B cell (primary cell): ENCODE data around the gene GMPS. TPM values are rescaled to one million over a fixed set of nuclear protein-coding genes. Genes with fewer than 3 reads are reported as not detected.

Experiments
- ATAC-seq: fragments of 200-7000 bp; cut with Tn5 transposase; one replicate; pipeline ENCODE4 v1.10.0; 2021; ENCODE audit warnings: low read depth, mild to moderate bottlenecking, moderate number of reproducible peaks, moderate library complexity
- CTCF ChIA-PET: fragments of 350-600 bp; sonication (Branson Sonifier 250); formaldehyde crosslinking; loops from one replicate; lab custom pipeline; 2021; ENCODE audit warnings: antibody characterized with exemption, inconsistent platforms; lab: Charles Lee
- POLR2A ChIA-PET: fragments of 350-600 bp; sonication (Branson Sonifier 250); formaldehyde crosslinking; loops from one replicate; lab custom pipeline; 2021; ENCODE audit warnings: antibody characterized with exemption; lab: Charles Lee
- DNase-seq: peaks from one replicate; pipeline ENCODE4 v3.0.0; 2013
- H2AFZ ChIP-seq: 2 replicates; pipeline ENCODE4 v1.6.1; 2012; ENCODE audit warnings: mild to moderate bottlenecking, low read depth, low read length; ENCODE audit not compliant: insufficient read depth, poor library complexity, severe bottlenecking
- H3K27ac ChIP-seq, 2 donors: 1 replicate in 1 of 2; 2 replicates in 1 of 2; pipeline ENCODE4 v1.5.1; 2012 to 2013; ENCODE audit warnings: low read length in 2 of 2, mild to moderate bottlenecking in 2 of 2, moderate library complexity in 1 of 2
- H3K27me3 ChIP-seq, 4 experiments: fragments of 200-600 bp in 1 of 4; sonication (generic) in 1 of 4; replicated peaks in 1 of 4; 1 replicate in 2 of 4; 2 replicates in 2 of 4; pipeline versions ENCODE4 v1.6.1 to v1.7.0; 2013 to 2016; ENCODE audit warnings: low read length in 3 of 4, mild to moderate bottlenecking in 2 of 4, mixed read lengths in 1 of 4, moderate library complexity in 1 of 4; ENCODE audit not compliant: insufficient read depth in 4 of 4, control insufficient read depth in 3 of 4; ENCODE audit errors: control extremely low read depth in 1 of 4
- H3K36me3 ChIP-seq, 2 experiments: replicated peaks in 1 of 2; 1 replicate in 1 of 2; 2 replicates in 1 of 2; pipeline versions ENCODE4 v1.6.1 to v1.7.1; 2013; ENCODE audit warnings: low read length in 1 of 2; ENCODE audit not compliant: insufficient read depth in 2 of 2, control insufficient read depth in 1 of 2; ENCODE audit errors: control extremely low read depth in 1 of 2, extremely low read depth in 1 of 2
- H3K4me1 ChIP-seq, 2 donors: fragments of 200-600 bp in 1 of 2; sonication (generic) in 1 of 2; 1 replicate in 1 of 2; 2 replicates in 1 of 2; pipeline versions ENCODE4 v1.5.1 to v1.6.1; 2013 to 2017; ENCODE audit warnings: low read length in 2 of 2; ENCODE audit not compliant: control insufficient read depth in 2 of 2, insufficient read depth in 2 of 2
- H3K4me2 ChIP-seq: replicated peaks from 2 replicates; pipeline ENCODE3; 2012; ENCODE audit warnings: mild to moderate bottlenecking, low read depth, low read length; ENCODE audit not compliant: poor library complexity, severe bottlenecking
- H3K4me3 ChIP-seq, 5 experiments: fragments of 200-600 bp in 1 of 5; sonication (generic) in 1 of 5; 1 replicate in 3 of 5; 2 replicates in 2 of 5; pipeline versions ENCODE4 v1.5.1 to v1.7.0; 2011 to 2016; ENCODE audit warnings: low read length in 4 of 5, mild to moderate bottlenecking in 4 of 5, low read depth in 2 of 5, control low read depth in 1 of 5, moderate library complexity in 1 of 5; ENCODE audit not compliant: insufficient read depth in 1 of 5; ENCODE audit errors: control extremely low read depth in 1 of 5, extremely low read depth in 1 of 5
- H3K79me2 ChIP-seq: fragments of 200-600 bp; sonication (generic); one replicate; pipeline ENCODE4 v1.6.0; 2016; ENCODE audit warnings: low read length; ENCODE audit not compliant: control insufficient read depth, insufficient read depth
- H3K9ac ChIP-seq: fragments of 200-600 bp; sonication (generic); 2 replicates; pipeline ENCODE4 v1.6.1; 2017; ENCODE audit warnings: mild to moderate bottlenecking, low read length, moderate library complexity
- H3K9me3 ChIP-seq, 3 donors: one replicate each; pipeline versions ENCODE4 v1.6.1 to v1.7.1; 2013; ENCODE audit warnings: low read length in 2 of 3; ENCODE audit not compliant: control insufficient read depth in 2 of 3, insufficient read depth in 1 of 3; ENCODE audit errors: control extremely low read depth in 1 of 3
- H4K20me1 ChIP-seq: 2 replicates; pipeline ENCODE4 v1.6.0; 2012; ENCODE audit warnings: mild to moderate bottlenecking, low read length; ENCODE audit not compliant: insufficient read depth, control insufficient read depth, poor library complexity, severe bottlenecking
- H3K27ac Mint-ChIP-seq: one replicate; pipeline ENCODE4 v1.8.0; 2021; ENCODE audit warnings: mixed read lengths
- H3K27me3 Mint-ChIP-seq: one replicate; pipeline ENCODE4 v1.8.0; 2021; ENCODE audit warnings: mixed read lengths
- H3K4me1 Mint-ChIP-seq: one replicate; pipeline ENCODE4 v1.8.0; 2021; ENCODE audit warnings: mixed read lengths
- H3K4me3 Mint-ChIP-seq: one replicate; pipeline ENCODE4 v1.8.0; 2021; ENCODE audit warnings: mixed read lengths
- H3K9me3 Mint-ChIP-seq: one replicate; pipeline ENCODE4 v1.8.0; 2022; ENCODE audit warnings: mixed read lengths; ENCODE audit not compliant: insufficient read depth
- CTCF ChIP-seq: fragments of 200-600 bp; IDR thresholded peaks from one replicate; pipeline ENCODE4 v1.8.0; 2022; ENCODE audit warnings: antibody characterized with exemption, mild to moderate bottlenecking
- EZH2 ChIP-seq: IDR thresholded peaks from 2 replicates; pipeline ENCODE4 v1.6.1; 2012; ENCODE audit warnings: borderline replicate concordance, low read depth, mild to moderate bottlenecking, moderate library complexity, low read length; ENCODE audit not compliant: insufficient read depth, poor library complexity, severe bottlenecking
- WGBS: methylation state at CpG from one replicate; pipeline ENCODE4 v1.1.5; 2013; ENCODE audit warnings: missing lambda C conversion rate; ENCODE audit not compliant: insufficient coverage; 5-methylcytosine and 5-hydroxymethylcytosine counted together
- intact Hi-C: fragments of 100-400 bp; cut with micrococcal nuclease; formaldehyde crosslinking; loops from one replicate; pipeline ENCODE4 v1.10.0; 2022
- polyA plus RNA-seq: library from polyadenylated mRNA; depleted of rRNA; stranded (reverse); fragments of >200 nt; gene quantifications from 2 replicates; pipeline ENCODE4 v1.2.3, GENCODE V29; 2012
- total RNA-seq, 2 donors: library from RNA; stranded (reverse); fragments of 120-200 nt in 1 of 2; gene quantifications; 1 replicate in 1 of 2; 2 replicates in 1 of 2; pipeline versions ENCODE4 v1.2.3 to v1.2.4, GENCODE V29; 2013 to 2022

GMPS gene
- total and polyA plus RNA-seq, 2 donors (not counting 1 experiment from before 2014, with no cell fraction given), result 12.0 to 30.8 TPM

- no peaks in the 10 kb centered on the region for H3K4me1 Mint-ChIP-seq
- intact Hi-C loops, result no loop called here
- no peak for ATAC-seq
- no CpG with 5 or more reads among the region's 2 CpGs for WGBS
- Histone ChIP-seq H3K27me3 (no peaks in the 10 kb centered on the region), H3K27ac (no peak overlapping the region), H3K4me3 (no peak overlapping the region), H2AFZ (no peak overlapping the region), H3K79me2 (no peaks in the 10 kb centered on the region), H3K9ac (no peak overlapping the region), H3K9me3 (no peaks in the 10 kb centered on the region), H3K4me1 (no peaks in the 10 kb centered on the region), H3K36me3 (no peaks in the 10 kb centered on the region), H3K4me2 (no peak overlapping the region), H4K20me1 (no peaks in the 10 kb centered on the region)
- ChIA-PET POLR2A (no interaction called here), CTCF (no interaction called here)
- no peak for TF ChIP-seq EZH2
- TF ChIP-seq CTCF, result no peak
- DNase-seq, result no peak
- no peak overlapping the region for H3K4me3 Mint-ChIP-seq
- H3K27me3 Mint-ChIP-seq, result no peaks in the 10 kb centered on the region
- no peak overlapping the region for H3K27ac Mint-ChIP-seq
- H3K9me3 Mint-ChIP-seq, result no peaks in the 10 kb centered on the region
Measured at GRCh38 chr3:155946178-155946577, 75.7 kb downstream of the GMPS start.

- intact Hi-C loops, result no loop called here
- ChIA-PET CTCF (no interaction called here), POLR2A (no interaction called here)
- Mint-ChIP-seq H3K27me3 (no peaks in the 10 kb centered on the region), H3K9me3 (no peaks in the 10 kb centered on the region), H3K27ac (no peak overlapping the region), H3K4me3 (no peak overlapping the region), H3K4me1 (no peaks in the 10 kb centered on the region)
- Histone ChIP-seq H3K4me2 (no peak overlapping the region), H4K20me1 (no peaks in the 10 kb centered on the region), H3K79me2 (no peaks in the 10 kb centered on the region), H3K4me3 (no peak overlapping the region), H2AFZ (no peak overlapping the region), H3K27ac (no peak overlapping the region), H3K9ac (no peak overlapping the region), H3K4me1 (no peaks in the 10 kb centered on the region), H3K27me3 (no peaks in the 10 kb centered on the region), H3K9me3 (peaks cover 0 to 1% (median 0%) of the 10 kb centered on the region in 3 donors), H3K36me3 (no peaks in the 10 kb centered on the region)
- TF ChIP-seq EZH2, result no peak
- no peak for TF ChIP-seq CTCF
- DNase-seq, result no peak
- ATAC-seq, result no peak
- WGBS, result no CpG with 5 or more reads among the region's 4 CpGs
Measured at GRCh38 chr3:155948476-155948875, 78.0 kb downstream of the GMPS start.
